Thymus (tissue), 11 donors: ENCODE measurements around the gene MFSD11. TPM values are rescaled to one million over a fixed set of nuclear protein-coding genes. Genes with fewer than 3 reads are reported as not detected.
"Not testable (repeated sequence)": the region's sequence is repeated elsewhere in the genome, so short reads cannot be mapped to it uniquely, and the experiment has no call there.

Experiments
- DNase-seq, 9 donors: peaks; one replicate each; pipeline ENCODE4 v3.0.0-alpha.2; 2013; ENCODE audit warnings: low spot score in 9 of 9, low read depth in 6 of 9, missing footprints in 1 of 9
- H3K27ac ChIP-seq, 2 donors: one replicate each; pipeline ENCODE4 v1.5.1; 2013; ENCODE audit warnings: control low read depth in 1 of 2, low read depth in 1 of 2, low read length in 1 of 2, mild to moderate bottlenecking in 1 of 2, moderate library complexity in 1 of 2
- H3K27me3 ChIP-seq, 2 donors: one replicate each; pipeline ENCODE4 v1.5.1; 2013; ENCODE audit warnings: low read length in 1 of 2; ENCODE audit not compliant: control insufficient read depth in 2 of 2, insufficient read depth in 1 of 2
- H3K36me3 ChIP-seq, 2 donors: one replicate each; pipeline ENCODE4 v1.5.1; 2013; ENCODE audit warnings: low read length in 1 of 2, mild to moderate bottlenecking in 1 of 2, moderate library complexity in 1 of 2; ENCODE audit not compliant: control insufficient read depth in 2 of 2, insufficient read depth in 2 of 2
- H3K4me1 ChIP-seq, 2 donors: one replicate each; pipeline ENCODE4 v1.5.1; 2013; ENCODE audit warnings: low read length in 2 of 2; ENCODE audit not compliant: control insufficient read depth in 2 of 2, insufficient read depth in 2 of 2
- H3K4me3 ChIP-seq, 2 donors: one replicate each; pipeline ENCODE4 v1.5.1; 2013; ENCODE audit warnings: low read length in 2 of 2, control low read depth in 1 of 2, mild to moderate bottlenecking in 1 of 2
- H3K9me3 ChIP-seq, 2 donors: one replicate each; pipeline ENCODE4 v1.5.1; 2013; ENCODE audit warnings: low read length in 1 of 2, mild to moderate bottlenecking in 1 of 2; ENCODE audit not compliant: control insufficient read depth in 2 of 2, insufficient read depth in 1 of 2
- WGBS: extraction: QIAGEN DNeasy Blood & Tissue Kit; methylation state at CpG from one replicate; pipeline ENCODE4 v1.1.7; 2013; 5-methylcytosine and 5-hydroxymethylcytosine counted together
- polyA plus RNA-seq: library from polyadenylated mRNA; stranded (reverse); fragments of 200-250 nt; gene quantifications from one replicate; pipeline ENCODE4 v1.2.3, GENCODE V29; 2013
- total RNA-seq: library from RNA; stranded (reverse); fragments of 120-200 nt; gene quantifications from one replicate; pipeline ENCODE4 v1.2.4, GENCODE V29; 2013
- donor health status: healthy.

The MFSD11 gene
- total and polyA plus RNA-seq, 2 donors, result 16.8 to 17.3 TPM

DNA sequence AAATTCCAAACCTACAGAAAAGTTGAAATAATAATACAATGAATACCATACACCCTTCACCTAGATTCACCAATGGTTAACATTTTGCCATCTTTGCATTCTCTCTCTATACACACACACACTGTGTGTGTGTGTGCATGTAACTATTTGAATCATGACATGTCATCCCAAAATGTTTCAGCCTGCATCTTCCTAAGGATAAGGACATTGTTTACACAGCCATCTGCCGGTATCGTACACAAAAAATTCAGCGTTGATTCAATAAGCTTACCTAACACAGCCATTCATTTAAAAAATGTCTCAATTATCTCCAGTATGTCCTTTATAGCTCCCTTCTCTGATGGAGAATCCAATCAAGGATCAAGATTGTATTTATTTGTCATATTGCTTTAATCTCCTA is 31.1 kb upstream of the MFSD11 start:
- Histone ChIP-seq H3K27me3 (peaks cover 0 to 22% of the 10 kb centered on the region in 2 donors), H3K4me1 (peaks cover 8 to 27% of the 10 kb centered on the region in 2 donors), H3K36me3 (no peaks in the 10 kb centered on the region), H3K9me3 (no peaks in the 10 kb centered on the region), H3K4me3 (no peak overlapping the region), H3K27ac (no peak overlapping the region)
- DNase-seq, result no peak
- 99% methylated on average over 3 of the region's 3 CpGs for WGBS

DNA sequence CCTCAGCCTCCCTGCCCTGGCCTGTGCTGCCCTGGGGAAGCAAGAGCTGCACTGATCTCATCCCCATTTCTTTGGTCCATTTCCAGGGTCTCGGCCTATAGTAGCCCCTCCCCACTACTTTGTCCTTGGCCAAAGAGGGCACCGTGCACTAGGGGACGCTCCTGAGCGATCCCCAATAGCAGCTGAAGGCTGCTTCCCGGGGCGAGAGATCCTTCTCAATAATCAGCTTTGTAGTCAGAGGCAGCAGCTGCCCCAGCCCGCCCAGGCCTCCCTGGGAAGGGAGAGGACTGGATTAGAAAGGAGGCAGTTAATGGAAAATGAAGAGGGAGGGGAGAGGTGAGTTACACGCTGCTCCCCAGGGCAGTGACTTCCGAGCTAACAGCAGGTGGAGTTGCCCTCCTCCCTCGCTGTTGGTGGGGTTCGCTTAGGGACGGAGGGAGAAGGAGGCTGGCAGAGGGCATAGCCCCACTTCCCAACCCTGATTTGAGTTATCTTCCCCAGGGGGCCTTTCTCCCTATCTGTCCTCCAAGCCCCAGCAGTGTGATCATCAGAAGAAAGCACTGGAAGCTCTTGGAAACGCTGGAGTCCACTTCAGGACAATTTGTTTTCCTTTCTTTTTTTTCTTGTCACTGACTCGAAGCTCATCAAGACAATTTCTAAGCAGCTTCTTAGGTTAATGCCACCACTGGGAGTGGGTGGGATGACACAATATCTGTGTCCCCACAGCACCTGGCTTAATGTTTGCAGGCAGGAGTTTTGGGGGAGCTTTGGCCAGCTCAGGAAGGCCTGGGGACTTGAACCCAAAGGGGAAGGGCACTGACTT is 29.7 kb upstream of the MFSD11 start:
- Histone ChIP-seq H3K4me1 (peaks cover 8 to 32% of the 10 kb centered on the region in 2 donors), H3K9me3 (no peaks in the 10 kb centered on the region), H3K27ac (no peak overlapping the region), H3K4me3 (no peak overlapping the region), H3K36me3 (peaks cover 0 to 3% of the 10 kb centered on the region in 2 donors), H3K27me3 (peaks cover 0 to 22% of the 10 kb centered on the region in 2 donors)
- 92% methylated on average over 14 of the region's 14 CpGs for WGBS
- no peak for DNase-seq

DNA sequence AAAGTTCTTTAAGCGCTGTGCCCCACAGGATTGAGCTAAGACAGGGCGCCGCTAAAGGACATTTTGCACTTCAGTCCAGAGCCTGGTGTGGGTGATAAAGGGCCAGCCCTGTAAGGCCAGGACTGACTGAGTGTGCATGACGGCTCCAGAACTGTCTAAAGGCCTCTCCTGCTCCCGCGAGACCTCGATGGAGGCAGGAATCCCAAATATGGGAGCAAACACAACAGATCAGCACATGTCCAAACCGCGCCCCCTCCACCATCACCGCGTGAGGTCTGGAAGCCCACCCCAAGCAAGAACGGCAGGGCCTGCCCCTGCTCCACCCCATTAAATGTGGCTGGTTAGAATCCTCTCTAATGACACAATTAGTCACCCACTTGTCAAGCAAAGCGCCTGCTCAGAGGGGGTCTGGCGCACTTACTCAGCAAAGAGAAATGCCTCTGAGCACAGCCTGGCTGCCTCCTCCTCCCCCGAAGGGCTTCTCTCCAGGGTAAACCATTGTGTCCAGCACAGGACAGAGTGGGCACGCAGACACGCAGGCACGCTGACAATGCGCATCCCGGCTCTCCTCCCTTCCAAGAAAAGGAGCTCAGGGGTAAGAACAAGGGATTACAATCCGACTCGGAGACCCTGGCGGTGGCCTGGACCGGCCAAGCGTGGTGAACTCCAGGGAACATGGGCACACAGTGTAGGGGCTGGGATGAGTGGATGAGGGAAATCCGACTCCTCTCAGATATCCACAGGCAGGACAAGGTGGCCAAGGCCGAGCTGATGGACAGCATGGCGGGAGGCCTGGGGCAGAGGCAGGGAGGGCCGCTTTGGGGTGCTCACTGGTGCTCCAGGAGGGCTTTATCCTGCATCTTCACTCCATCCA is 28.6 kb upstream of the MFSD11 start:
- Histone ChIP-seq H3K27ac (peak overlapping the region; percentile 21 to 76), H3K27me3 (peaks cover 0 to 22% of the 10 kb centered on the region in 2 donors), H3K9me3 (no peaks in the 10 kb centered on the region), H3K4me3 (peak overlapping the region; percentile 35 to 47), H3K4me1 (peaks cover 11 to 43% of the 10 kb centered on the region in 2 donors), H3K36me3 (peaks cover 1 to 8% of the 10 kb centered on the region in 2 donors)
- WGBS, result 92% methylated on average over 29 of the region's 29 CpGs
- no peak for DNase-seq

DNA sequence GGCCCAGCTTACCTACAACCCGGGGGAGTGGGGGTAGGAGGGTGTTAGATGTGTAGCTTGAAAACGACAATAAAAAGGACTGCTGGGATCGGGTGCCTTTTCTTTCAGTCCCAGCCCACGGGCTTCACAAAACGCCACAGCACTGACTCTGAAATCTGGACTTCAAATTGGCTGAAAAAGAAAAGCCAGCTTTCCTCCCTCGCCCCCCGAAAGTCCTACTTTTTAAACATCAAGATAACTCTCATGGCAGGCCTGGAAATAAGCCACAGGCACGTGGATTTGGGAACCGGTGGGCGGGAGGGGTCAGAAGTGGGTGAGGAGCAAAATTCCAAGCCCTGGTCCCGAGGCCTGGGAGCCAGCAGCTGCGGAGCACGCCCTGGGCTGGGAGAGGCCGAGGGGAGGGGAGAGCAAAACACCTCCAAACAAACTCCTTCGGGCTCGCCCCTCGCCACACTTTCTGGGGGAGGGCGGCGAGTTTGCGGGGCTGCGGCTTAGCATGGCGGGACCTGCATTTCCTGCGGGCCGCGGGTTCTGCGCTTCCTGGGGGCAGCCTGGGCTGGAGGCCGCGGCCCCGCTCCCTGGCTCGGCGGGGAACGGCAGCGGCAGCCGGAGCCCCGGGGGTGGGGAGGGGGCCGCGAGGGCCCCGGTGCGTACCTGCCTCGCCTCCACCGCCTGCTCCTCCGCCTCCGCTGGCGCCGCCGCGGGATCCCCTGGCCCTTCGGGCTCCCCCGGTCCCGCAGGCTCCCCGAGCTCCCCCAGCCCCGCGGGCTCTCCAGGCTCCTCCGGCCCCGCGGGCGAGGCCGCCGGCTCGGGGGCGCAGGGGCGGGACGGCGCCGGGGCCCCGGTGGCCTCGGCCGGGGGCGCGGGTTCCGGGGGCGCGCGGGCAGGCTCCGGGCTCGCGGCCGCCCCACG is 27.7 kb upstream of the MFSD11 start:
- H3K4me1 ChIP-seq, result peaks cover 19 to 48% of the 10 kb centered on the region in 2 donors
- not testable (repeated sequence) for DNase-seq, H3K36me3 ChIP-seq, H3K9me3 ChIP-seq
- 22% methylated on average over 48 of the region's 79 CpGs for WGBS
- peaks cover 0 to 22% of the 10 kb centered on the region in 2 donors for H3K27me3 ChIP-seq
- H3K4me3 ChIP-seq, result peak overlapping the region; percentile 35 to 47
- H3K27ac ChIP-seq, result peak overlapping the region in 1 of 2 donors; percentile 76

DNA sequence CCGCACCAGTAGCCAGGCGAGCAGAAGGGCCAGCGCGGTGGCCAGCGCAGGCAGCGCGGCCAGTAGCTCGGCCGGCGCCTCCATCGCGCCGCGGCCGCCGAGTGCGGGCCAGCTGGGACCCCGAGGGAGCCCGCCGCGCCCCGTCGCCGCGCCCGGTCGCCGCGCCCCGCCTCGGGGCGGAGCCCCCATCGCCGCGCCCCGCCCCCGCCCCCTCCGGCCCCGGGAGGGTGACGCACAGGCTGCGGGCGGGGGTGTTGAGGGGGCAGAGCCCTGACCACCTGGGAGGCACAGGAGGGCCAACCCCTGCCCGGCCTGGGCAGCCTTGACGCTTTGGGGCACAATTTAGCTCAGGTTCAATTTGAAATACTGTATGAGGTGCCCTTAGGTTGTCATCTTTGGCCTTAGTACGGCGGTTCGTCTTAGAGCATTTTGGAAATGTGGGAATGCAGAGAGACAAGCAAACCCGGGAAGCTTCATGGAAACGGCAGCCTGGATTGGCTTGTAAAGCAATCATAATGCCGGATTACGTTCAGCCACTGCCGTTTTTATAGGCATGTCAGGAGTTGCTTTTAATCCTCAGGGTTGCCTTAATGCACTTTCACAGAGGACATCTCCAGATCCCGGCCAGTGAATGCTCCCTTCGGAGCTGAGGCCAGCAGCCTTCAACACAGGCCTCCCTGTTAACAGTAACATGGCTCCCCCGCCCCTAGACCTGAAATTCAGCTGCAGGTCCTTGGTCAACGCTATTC is 26.9 kb upstream of the MFSD11 start, which contains the start of gene MXRA7:
Gene MXRA7, minus strand, starts transcription at position 103 of the 749 bp plus-strand sequence. Its CDS starts 19 bp downstream, at position 84.
- Histone ChIP-seq H3K4me3 (peak within 1 kb of the TSS; percentile 35 to 47), H3K9me3 (no peaks in the 10 kb centered on the region), H3K27me3 (peaks cover 0 to 22% of the 10 kb centered on the region in 2 donors), H3K4me1 (peaks cover 25 to 53% of the 10 kb centered on the region in 2 donors), H3K36me3 (peaks cover 14 to 18% of the 10 kb centered on the region in 2 donors), H3K27ac (peak within 1 kb of the TSS in 1 of 2 donors; percentile 76)
- peak in 3 of 9 donors; percentile 26 to 54 (median 44) for DNase-seq
- WGBS, result 17% methylated on average over 39 of the region's 56 CpGs

DNA sequence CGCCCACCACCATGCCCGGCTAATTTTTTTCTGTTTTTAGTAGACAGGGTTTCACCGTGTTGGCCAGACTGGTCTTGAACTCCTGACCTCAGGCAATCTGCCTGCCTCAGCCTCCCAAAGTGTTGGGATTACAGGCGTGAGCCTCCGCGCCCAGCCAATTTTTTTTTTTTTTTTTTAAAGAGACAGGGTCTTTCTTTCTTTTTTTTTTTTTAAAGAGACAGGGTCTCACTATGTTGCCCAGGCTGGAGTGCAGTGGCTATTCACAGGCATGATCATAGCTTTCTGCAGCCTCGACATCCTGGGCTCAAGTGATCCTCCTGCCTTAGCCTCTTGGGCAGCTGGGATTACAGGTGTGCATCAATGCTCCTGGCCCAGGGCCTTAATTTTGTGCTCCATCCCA is 25.6 kb upstream of the MFSD11 start:
- H3K36me3 ChIP-seq, result peaks cover 21 to 31% of the 10 kb centered on the region in 2 donors
- peaks cover 0 to 22% of the 10 kb centered on the region in 2 donors for H3K27me3 ChIP-seq
- DNase-seq, H3K4me3 ChIP-seq, H3K27ac ChIP-seq, H3K9me3 ChIP-seq: not testable (repeated sequence)
- WGBS, result 96% methylated on average over 7 of the region's 7 CpGs
- H3K4me1 ChIP-seq, result peaks cover 28 to 53% of the 10 kb centered on the region in 2 donors

DNA sequence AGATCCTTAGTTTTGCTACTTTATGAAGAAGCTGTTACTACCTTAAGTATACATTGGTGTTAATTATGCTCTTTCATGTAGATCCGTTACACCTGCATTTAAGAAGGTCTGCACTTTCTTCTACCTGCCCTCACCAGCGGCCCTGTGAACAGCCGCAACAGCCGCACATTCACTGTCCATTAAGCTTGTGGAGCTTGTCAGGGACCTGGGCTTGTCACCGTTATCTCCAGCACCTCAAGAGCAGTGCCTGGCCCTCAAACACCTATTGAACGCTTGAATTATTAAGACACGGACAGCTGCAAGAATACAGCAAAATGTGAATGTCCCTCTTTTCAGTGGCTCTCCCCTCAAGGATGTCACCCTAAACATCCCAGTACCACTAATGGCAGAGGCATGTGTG is 24.2 kb upstream of the MFSD11 start:
- WGBS, result 96% methylated on average over 7 of the region's 7 CpGs
- no peak for DNase-seq
- H3K36me3 ChIP-seq, result peaks cover 31 to 45% of the 10 kb centered on the region in 2 donors
- peaks cover 28 to 52% of the 10 kb centered on the region in 2 donors for H3K4me1 ChIP-seq
- H3K27me3 ChIP-seq, result peaks cover 0 to 20% of the 10 kb centered on the region in 2 donors
- no peak overlapping the region for H3K4me3 ChIP-seq
- no peaks in the 10 kb centered on the region for H3K9me3 ChIP-seq
- no peak overlapping the region for H3K27ac ChIP-seq

DNA sequence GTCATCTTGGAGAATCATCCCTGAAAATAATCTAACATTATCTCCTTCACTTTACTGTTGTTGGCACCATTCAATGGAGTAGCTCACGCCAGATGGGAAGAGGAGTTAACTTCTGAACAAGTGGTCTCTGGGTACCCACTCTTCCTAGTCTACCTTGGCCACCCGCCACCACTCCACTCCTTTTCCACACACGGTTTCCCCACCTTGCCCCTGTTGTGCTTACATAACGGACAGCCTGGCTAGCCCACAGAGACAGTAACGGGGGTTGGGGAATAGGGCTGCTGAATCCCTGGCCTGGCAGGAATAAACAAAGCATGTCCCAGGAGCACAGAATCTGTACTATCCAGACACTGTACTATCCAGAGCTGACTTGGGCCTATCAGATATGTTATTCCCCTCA is 23.6 kb upstream of the MFSD11 start:
- Histone ChIP-seq H3K27me3 (peaks cover 0 to 16% of the 10 kb centered on the region in 2 donors), H3K9me3 (no peaks in the 10 kb centered on the region), H3K4me3 (no peak overlapping the region), H3K36me3 (peaks cover 37 to 51% of the 10 kb centered on the region in 2 donors), H3K27ac (peak overlapping the region in 1 of 2 donors; percentile 25), H3K4me1 (peaks cover 28 to 46% of the 10 kb centered on the region in 2 donors)
- no peak for DNase-seq
- 93% methylated on average over 5 of the region's 5 CpGs for WGBS
